SK-N-SH treated with all-trans-retinoic acid at 6 μM for 48 hours (cell line): ENCODE data around the gene COL4A1.
"Not testable (repeated sequence)": the region's sequence is repeated elsewhere in the genome, so short reads cannot be mapped to it uniquely, and the experiment has no call there.

ENCODE experiments used
- ATAC-seq: fragments of 200-7000 bp; cut with Tn5 transposase; 3 replicates; pipeline ENCODE4 v1.9.1; 2020; ENCODE audit warnings: mild to moderate bottlenecking, moderate library complexity
- CREB5 ChIP-seq: fragments of 250-450 bp; sonication (Bioruptor Pico); IDR thresholded peaks from 2 replicates; pipeline ENCODE4 v1.5.1; 2020; ENCODE audit warnings: low read depth, mild to moderate bottlenecking, moderate library complexity
- CSDC2 ChIP-seq: fragments of 250-450 bp; sonication (Bioruptor Pico); IDR thresholded peaks from 2 replicates; pipeline ENCODE4 v1.5.0; 2020; ENCODE audit warnings: mild to moderate bottlenecking, moderate library complexity
- CSRNP3 ChIP-seq: fragments of 250-450 bp; sonication (Bioruptor Pico); IDR thresholded peaks from 2 replicates; pipeline ENCODE4 v1.5.1; 2021; ENCODE audit warnings: mild to moderate bottlenecking, moderate library complexity
- GLIS3 ChIP-seq: fragments of 250-450 bp; sonication (Bioruptor Pico); IDR thresholded peaks from 2 replicates; pipeline ENCODE4 v1.5.0; 2020; ENCODE audit warnings: mild to moderate bottlenecking, moderate library complexity
- ISL1 ChIP-seq: fragments of 250-450 bp; sonication (Bioruptor Pico); IDR thresholded peaks from 2 replicates; pipeline ENCODE4 v2.1.2; 2022; ENCODE audit warnings: mild to moderate bottlenecking, moderate library complexity
- OSR1 ChIP-seq: fragments of 250-450 bp; sonication (Bioruptor Pico); IDR thresholded peaks from 2 replicates; pipeline ENCODE4 v1.8.0; 2022; ENCODE audit warnings: moderate library complexity, mild to moderate bottlenecking, inconsistent platforms
- PATZ1 ChIP-seq: fragments of 250-450 bp; sonication (Bioruptor Pico); IDR thresholded peaks from 2 replicates; pipeline ENCODE4 v1.8.0; 2020; ENCODE audit warnings: mild to moderate bottlenecking, moderate library complexity, borderline replicate concordance
- PPARA ChIP-seq: fragments of 250-450 bp; sonication (Bioruptor Pico); IDR thresholded peaks from 2 replicates; pipeline ENCODE4 v1.5.0; 2020; ENCODE audit warnings: mild to moderate bottlenecking, borderline replicate concordance
- RARB ChIP-seq: fragments of 250-450 bp; sonication (Bioruptor Pico); IDR thresholded peaks from 2 replicates; pipeline ENCODE4 v1.8.0; 2021; ENCODE audit warnings: mild to moderate bottlenecking, moderate library complexity
- TCF4 ChIP-seq: fragments of 250-450 bp; sonication (Bioruptor Pico); IDR thresholded peaks from 2 replicates; pipeline ENCODE4 v1.8.0; 2021; ENCODE audit warnings: mild to moderate bottlenecking, moderate library complexity, borderline replicate concordance
- TOX ChIP-seq: fragments of 250-450 bp; sonication (Bioruptor Pico); IDR thresholded peaks from 2 replicates; pipeline ENCODE4 v1.8.0; 2021; ENCODE audit warnings: mild to moderate bottlenecking, moderate library complexity, borderline replicate concordance
- TSHZ2 ChIP-seq: fragments of 250-450 bp; sonication (Bioruptor Pico); IDR thresholded peaks from 2 replicates; pipeline ENCODE4 v1.5.0; 2020; ENCODE audit warnings: mild to moderate bottlenecking, moderate library complexity
- ZFP3 ChIP-seq: fragments of 250-450 bp; sonication (Bioruptor Pico); IDR thresholded peaks from 2 replicates; pipeline ENCODE4 v1.5.0; 2020; ENCODE audit warnings: mild to moderate bottlenecking, moderate library complexity
- ZFP30 ChIP-seq: fragments of 450-650 bp; formaldehyde crosslinking; IDR thresholded peaks from 2 replicates; pipeline ENCODE4 v1.5.0; 2022; ENCODE audit warnings: mild to moderate bottlenecking, moderate library complexity
- ZNF70 ChIP-seq: fragments of 450-650 bp; formaldehyde crosslinking; IDR thresholded peaks from 2 replicates; pipeline ENCODE4 v1.5.0; 2020; ENCODE audit warnings: mild to moderate bottlenecking, moderate library complexity
- ZNF8 ChIP-seq: fragments of 450-650 bp; formaldehyde crosslinking; IDR thresholded peaks from 2 replicates; pipeline ENCODE4 v1.5.0; 2020; ENCODE audit warnings: mild to moderate bottlenecking, moderate library complexity

COL4A1 gene

GRCh38 chr13:110323172-110323891, 16.4 kb upstream of the COL4A1 start:
- TF ChIP-seq PATZ1 (CRISPR knock-in tag) (no peak), PPARA (CRISPR knock-in tag) (no peak), CSDC2 (CRISPR knock-in tag) (no peak), ISL1 (CRISPR knock-in tag) (no peak), ZNF8 (CRISPR knock-in tag) (no peak), TOX (no peak)
- peak; percentile 24 for ATAC-seq

- no peak for ATAC-seq
- TF ChIP-seq TCF4, result no peak
- TF ChIP-seq TOX, result no peak
- TF ChIP-seq PPARA (CRISPR knock-in tag), result no peak
- TF ChIP-seq RARB, result no peak
- no peak for TF ChIP-seq CREB5 (CRISPR knock-in tag)
- TF ChIP-seq ZNF8 (CRISPR knock-in tag), result no peak
Measured at GRCh38 chr13:110322828-110323171, 15.8 kb upstream of the COL4A1 start.

GRCh38 chr13:110322126-110322827, 15.3 kb upstream of the COL4A1 start:
- ATAC-seq, result no peak
- no peak for TF ChIP-seq TSHZ2 (CRISPR knock-in tag)
- no peak for TF ChIP-seq CREB5 (CRISPR knock-in tag)
- TF ChIP-seq RARB, result no peak
- no peak for TF ChIP-seq PATZ1 (CRISPR knock-in tag)
- TF ChIP-seq TOX, result no peak
- TF ChIP-seq ZNF70 (CRISPR knock-in tag), result no peak
- TF ChIP-seq TCF4, result no peak
- no peak for TF ChIP-seq CSRNP3 (CRISPR knock-in tag)
- TF ChIP-seq ZFP3, result no peak
- no peak for TF ChIP-seq ZNF8 (CRISPR knock-in tag)
- TF ChIP-seq OSR1, result no peak
- no peak for TF ChIP-seq ZFP30 (CRISPR knock-in tag)
- TF ChIP-seq GLIS3, result no peak

GRCh38 chr13:110321573-110321972, 14.6 kb upstream of the COL4A1 start:
- not testable (repeated sequence) for ATAC-seq
